ENCODE results near the gene ZNF618. TPM values are rescaled to one million over a fixed set of nuclear protein-coding genes. Genes with fewer than 3 reads are reported as not detected.
"Not testable (repeated sequence)": the region's sequence is repeated elsewhere in the genome, so short reads cannot be mapped to it uniquely, and the experiment has no call there.

ZNF618 gene
- total RNA-seq, 4 donors from 2014 or later: 0.68 to 2.1 (median 1.3) TPM

GRCh38 chr9:114082017-114082762, 206.1 kb downstream of the ZNF618 start:
- H3K9me3 ChIP-seq: no peaks in the 10 kb centered on the region
- peaks cover 0 to 16% (median 2%) of the 10 kb centered on the region in 3 donors for H3K4me1 ChIP-seq
- TF ChIP-seq POLR2A (IDR thresholded peaks at IDR 0.05) (no peak), CTCF (IDR thresholded peaks at IDR 0.05) (peak; percentile 76 to 95 (median 90))
- H3K36me3 ChIP-seq: no peaks in the 10 kb centered on the region
- WGBS, 2 donors: 33 to 40% methylated on average over 5 to 8 of the region's 10 CpGs
- intact Hi-C loops (cut with DNase I): no loop called here
- H3K27ac ChIP-seq: no peak overlapping the region
- H3K27me3 ChIP-seq: peaks cover 0 to 20% (median 0%) of the 10 kb centered on the region in 4 donors
- no peak for DNase-seq
- no peak overlapping the region for H3K4me3 ChIP-seq

GRCh38 chr9:114082763-114083412, 206.8 kb downstream of the ZNF618 start:
- H3K27ac ChIP-seq; H3K9me3 ChIP-seq; DNase-seq; intact Hi-C loops (cut with DNase I); H3K36me3 ChIP-seq; H3K4me3 ChIP-seq: not testable (repeated sequence)
- H3K27me3 ChIP-seq: peaks cover 0 to 13% (median 0%) of the 10 kb centered on the region in 4 donors
- WGBS, 2 donors: 22 to 23% methylated on average over 8 to 12 of the region's 13 CpGs
- peaks cover 0 to 16% (median 2%) of the 10 kb centered on the region in 3 donors for H3K4me1 ChIP-seq

- H3K4me3 ChIP-seq: no peak overlapping the region
- peaks cover 0 to 10% (median 0%) of the 10 kb centered on the region in 4 donors for H3K27me3 ChIP-seq
- H3K36me3 ChIP-seq: no peaks in the 10 kb centered on the region
- TF ChIP-seq CTCF (IDR thresholded peaks at IDR 0.05): no peak
- TF ChIP-seq POLR2A (IDR thresholded peaks at IDR 0.05): no peak
- H3K9me3 ChIP-seq: no peaks in the 10 kb centered on the region
- 85 to 86% methylated on average over 3 to 4 of the region's 6 CpGs for WGBS, 2 donors
- H3K4me1 ChIP-seq: peaks cover 0 to 10% (median 2%) of the 10 kb centered on the region in 3 donors
- intact Hi-C loops (cut with DNase I): no loop called here
- H3K27ac ChIP-seq: no peak overlapping the region
- DNase-seq: no peak
Observed at GRCh38 chr9:114083666-114084065, 207.6 kb downstream of the ZNF618 start.

GRCh38 chr9:114084282-114085073, 208.4 kb downstream of the ZNF618 start:
- TF ChIP-seq CTCF (IDR thresholded peaks at IDR 0.05): no peak
- TF ChIP-seq POLR2A (IDR thresholded peaks at IDR 0.05): no peak
- Histone ChIP-seq H3K4me3 (no peak overlapping the region), H3K27ac (no peak overlapping the region), H3K4me1 (peaks cover 0 to 10% (median 2%) of the 10 kb centered on the region in 3 donors), H3K9me3 (no peaks in the 10 kb centered on the region), H3K27me3 (peaks cover 0 to 10% (median 0%) of the 10 kb centered on the region in 4 donors), H3K36me3 (no peaks in the 10 kb centered on the region)
- no peak for DNase-seq
- intact Hi-C loops (cut with DNase I): no loop called here
- 67 to 83% methylated on average over 9 of the region's 11 CpGs for WGBS, 2 donors

- WGBS, 2 donors: 88 to 90% methylated on average over 2 to 9 of the region's 9 CpGs
- Histone ChIP-seq H3K4me1 (peaks cover 0 to 10% (median 2%) of the 10 kb centered on the region in 3 donors), H3K9me3 (no peaks in the 10 kb centered on the region), H3K27me3 (peaks cover 0 to 10% (median 0%) of the 10 kb centered on the region in 4 donors), H3K4me3 (no peak overlapping the region), H3K36me3 (no peaks in the 10 kb centered on the region), H3K27ac (no peak overlapping the region)
- DNase-seq: no peak
- intact Hi-C loops (cut with DNase I): no loop called here
- TF ChIP-seq POLR2A (IDR thresholded peaks at IDR 0.05) (no peak), CTCF (IDR thresholded peaks at IDR 0.05) (no peak)
Observed at GRCh38 chr9:114085387-114085789, 209.3 kb downstream of the ZNF618 start.

Measured in esophagus squamous epithelium (tissue), 5 donors.